Liver (tissue), 9 donors: ENCODE results near the gene COMMD1. TPM values are rescaled to one million over a fixed set of nuclear protein-coding genes. Genes with fewer than 3 reads are reported as not detected.

Experiments
- DNase-seq: peaks from one replicate; pipeline ENCODE4 v3.0.0-alpha.2; 2017; ENCODE audit warnings: low spot score
- H3K27ac ChIP-seq, 2 donors: one replicate each; pipeline ENCODE4 v1.7.0; 2013; ENCODE audit warnings: inconsistent platforms in 2 of 2, low read length in 2 of 2, control low read depth in 1 of 2, low read depth in 1 of 2, mild to moderate bottlenecking in 1 of 2
- H3K27me3 ChIP-seq, 4 donors: one replicate each; pipeline versions ENCODE4 v1.6.1 to v1.7.0; 2013; ENCODE audit warnings: low read length in 3 of 4, inconsistent platforms in 1 of 4, mild to moderate bottlenecking in 1 of 4, moderate library complexity in 1 of 4; ENCODE audit not compliant: control insufficient read depth in 4 of 4, insufficient read depth in 4 of 4
- H3K36me3 ChIP-seq, 4 donors: one replicate each; pipeline versions ENCODE4 v1.6.1 to v1.7.0; 2013; ENCODE audit warnings: low read length in 3 of 4, mild to moderate bottlenecking in 3 of 4, low read depth in 1 of 4, moderate library complexity in 1 of 4; ENCODE audit not compliant: control insufficient read depth in 4 of 4, insufficient read depth in 3 of 4
- H3K4me1 ChIP-seq, 4 donors: one replicate each; pipeline versions ENCODE4 v1.6.1 to v1.7.0; 2013; ENCODE audit warnings: low read length in 3 of 4, mild to moderate bottlenecking in 3 of 4, moderate library complexity in 1 of 4; ENCODE audit not compliant: control insufficient read depth in 4 of 4, insufficient read depth in 4 of 4
- H3K4me3 ChIP-seq, 3 donors: one replicate each; pipeline versions ENCODE4 v1.6.1 to v1.7.0; 2013; ENCODE audit warnings: low read length in 3 of 3, control low read depth in 1 of 3, low read depth in 1 of 3, mild to moderate bottlenecking in 1 of 3
- H3K9ac ChIP-seq, 2 donors: one replicate each; pipeline ENCODE4 v1.7.0; 2013; ENCODE audit warnings: low read length in 2 of 2, mild to moderate bottlenecking in 2 of 2, moderate library complexity in 2 of 2, control low read depth in 1 of 2, low read depth in 1 of 2
- H3K9me3 ChIP-seq, 4 donors: one replicate each; pipeline versions ENCODE4 v1.6.1 to v1.7.0; 2013; ENCODE audit warnings: low read length in 3 of 4; ENCODE audit not compliant: control insufficient read depth in 4 of 4
- ATF3 ChIP-seq: IDR thresholded peaks from 2 replicates; pipeline ENCODE4 v1.6.1; 2016; ENCODE audit warnings: antibody characterized with exemption
- CTCF ChIP-seq: fragments of 150-350 bp; IDR thresholded peaks from 2 replicates; pipeline ENCODE4 v1.5.1; 2017; ENCODE audit warnings: improper control_type of control experiment, low read depth, low read length; ENCODE audit not compliant: missing input control
- EGR1 ChIP-seq, 2 donors: IDR thresholded peaks; 2 replicates each; pipeline ENCODE4 v1.6.1; 2016 to 2018; ENCODE audit warnings: antibody characterized with exemption in 2 of 2, low read depth in 2 of 2
- FOXA1 ChIP-seq: IDR thresholded peaks from 2 replicates; pipeline ENCODE4 v1.6.1; 2016; ENCODE audit warnings: antibody characterized with exemption
- FOXA2 ChIP-seq: IDR thresholded peaks from 2 replicates; pipeline ENCODE4 v1.6.1; 2016; ENCODE audit warnings: antibody characterized with exemption
- GABPA ChIP-seq, 2 donors: IDR thresholded peaks in 1 of 2; conservative IDR thresholded peaks in 1 of 2; 2 replicates each; pipeline ENCODE4 v1.6.1; 2016; ENCODE audit warnings: antibody characterized with exemption in 2 of 2, mild to moderate bottlenecking in 1 of 2, moderate library complexity in 1 of 2
- HNF4A ChIP-seq, 2 donors: conservative IDR thresholded peaks; 2 replicates each; pipeline ENCODE4 v1.6.1; 2016; ENCODE audit warnings: antibody characterized with exemption in 2 of 2, mild to moderate bottlenecking in 2 of 2
- HNF4G ChIP-seq: IDR thresholded peaks from 2 replicates; pipeline ENCODE4 v1.6.1; 2016; ENCODE audit warnings: antibody characterized with exemption
- JUND ChIP-seq, 2 donors: IDR thresholded peaks; 2 replicates each; pipeline ENCODE4 v1.6.1; 2016; ENCODE audit warnings: antibody characterized with exemption in 2 of 2
- MAX ChIP-seq: IDR thresholded peaks from 2 replicates; pipeline ENCODE4 v1.6.1; 2016; ENCODE audit warnings: antibody characterized with exemption
- NR2F2 ChIP-seq: IDR thresholded peaks from 2 replicates; pipeline ENCODE4 v1.6.1; 2016; ENCODE audit warnings: antibody characterized with exemption
- RAD21 ChIP-seq, 2 donors: IDR thresholded peaks; 2 replicates each; pipeline ENCODE4 v1.6.1; 2016; ENCODE audit warnings: antibody characterized with exemption in 2 of 2, mild to moderate bottlenecking in 2 of 2
- REST ChIP-seq: IDR thresholded peaks from 2 replicates; pipeline ENCODE4 v1.6.1; 2016; ENCODE audit warnings: antibody characterized with exemption, mild to moderate bottlenecking
- SP1 ChIP-seq: IDR thresholded peaks from 2 replicates; pipeline ENCODE4 v1.6.1; 2018; ENCODE audit warnings: antibody characterized with exemption, mild to moderate bottlenecking
- TAF1 ChIP-seq: conservative IDR thresholded peaks from 2 replicates; pipeline ENCODE4 v1.6.1; 2016; ENCODE audit warnings: antibody characterized with exemption, mild to moderate bottlenecking
- YY1 ChIP-seq: IDR thresholded peaks from 2 replicates; pipeline ENCODE4 v1.6.1; 2016; ENCODE audit warnings: antibody characterized with exemption, mild to moderate bottlenecking
- ZBTB33 ChIP-seq: IDR thresholded peaks from 2 replicates; pipeline ENCODE4 v1.6.1; 2016; ENCODE audit warnings: antibody characterized with exemption
- WGBS: extraction: QIAGEN DNeasy Blood & Tissue Kit; methylation state at CpG from one replicate; pipeline ENCODE4 v1.1.7; 2013; 5-methylcytosine and 5-hydroxymethylcytosine counted together
- polyA plus RNA-seq, 2 donors: library from polyadenylated mRNA; stranded (reverse) in 1 of 2; unstranded in 1 of 2; fragments of 200-250 nt in 1 of 2; fragments of >200 nt in 1 of 2; fragmentation: Nextera tagmentation in 1 of 2; extraction: Ambion mirVana in 1 of 2; gene quantifications; one replicate each; pipeline versions ENCODE4 v1.2.1 to v1.2.3, GENCODE V29; 2013 to 2015
- total RNA-seq, 2 donors: library from RNA; depleted of rRNA; stranded (reverse); fragments of >200 nt; gene quantifications; one replicate each; pipeline ENCODE4 v1.2.3, GENCODE V29; 2014
- donor health status: healthy.
- donor health status: healthy.
- donor health status: healthy.
- donor health status: healthy.
- donor health status: healthy.

The COMMD1 gene
- total and polyA plus RNA-seq, 4 donors, result 17.4 to 47.9 (median 20.7) TPM

GRCh38 chr2:62091471-62091870, 186.0 kb downstream of the COMMD1 start:
- Histone ChIP-seq H3K9me3 (no peaks in the 10 kb centered on the region), H3K4me1 (no peaks in the 10 kb centered on the region), H3K4me3 (no peak overlapping the region), H3K27me3 (no peaks in the 10 kb centered on the region), H3K27ac (no peak overlapping the region), H3K9ac (no peak overlapping the region), H3K36me3 (no peaks in the 10 kb centered on the region)
- TF ChIP-seq HNF4A (conservative IDR thresholded peaks at IDR 0.05), result no peak
- TF ChIP-seq NR2F2, result no peak
- no peak for TF ChIP-seq HNF4G
- TF ChIP-seq RAD21 (IDR thresholded peaks at IDR 0.05), result no peak
- no peak for TF ChIP-seq JUND (IDR thresholded peaks at IDR 0.05)
- TF ChIP-seq EGR1 (IDR thresholded peaks at IDR 0.05; ENCODE audit: low read depth in 2 of 2), result no peak
- no peak for TF ChIP-seq GABPA (IDR thresholded peaks at IDR 0.05 in 1 of 2, conservative IDR thresholded peaks at IDR 0.05 in 1 of 2)
- TF ChIP-seq ATF3, result no peak
- TF ChIP-seq FOXA2, result no peak
- no peak for TF ChIP-seq FOXA1
- no peak for TF ChIP-seq MAX
- TF ChIP-seq SP1, result no peak
- no peak for TF ChIP-seq ZBTB33
- DNase-seq, result no peak
- WGBS, result over 99% methylated on average over 2 of the region's 2 CpGs

- H3K36me3 ChIP-seq, result no peaks in the 10 kb centered on the region
- no peak for DNase-seq
- no peaks in the 10 kb centered on the region for H3K27me3 ChIP-seq
- H3K9ac ChIP-seq, result no peak overlapping the region
- H3K9me3 ChIP-seq, result no peaks in the 10 kb centered on the region
- H3K4me3 ChIP-seq, result no peak overlapping the region
- TF ChIP-seq REST, result no peak
- no peak for TF ChIP-seq ATF3
- TF ChIP-seq SP1, result no peak
- TF ChIP-seq FOXA1, result no peak
- no peak for TF ChIP-seq GABPA (IDR thresholded peaks at IDR 0.05 in 1 of 2, conservative IDR thresholded peaks at IDR 0.05 in 1 of 2)
- no peak for TF ChIP-seq TAF1
- no peak for TF ChIP-seq CTCF
- no peak for TF ChIP-seq MAX
- TF ChIP-seq YY1, result no peak
- no peak for TF ChIP-seq EGR1 (IDR thresholded peaks at IDR 0.05; ENCODE audit: low read depth in 2 of 2)
- H3K4me1 ChIP-seq, result no peaks in the 10 kb centered on the region
- WGBS, result 83% methylated on average over 4 of the region's 4 CpGs
- H3K27ac ChIP-seq, result no peak overlapping the region
Observed at GRCh38 chr2:62099050-62099449, 193.6 kb downstream of the COMMD1 start.
